ENCODE measurements around the gene ENOSF1. TPM values are rescaled to one million over a fixed set of nuclear protein-coding genes. Genes with fewer than 3 reads are reported as not detected.

ENOSF1 gene
- total and polyA plus RNA-seq, 7 experiments from 2014 or later = 12.2 to 137 (median 86.5) TPM

- CTCF ChIA-PET = no interaction called here
- ATAC-seq = no peak
These were observed 36.4 kb downstream of the ENOSF1 start for GRCh38 chr18:676069-676468.

GRCh38 chr18:675307-675706 is 37.1 kb downstream of the ENOSF1 start:
- no peaks in the 10 kb centered on the region for H3K9me3 ChIP-seq (ENCODE audit: control insufficient read depth in 2 of 3, low read length in 3 of 3)
- ChIA-PET POLR2A (no interaction called here), CTCF (no interaction called here)
- H3K27me3 ChIP-seq (ENCODE audit: control insufficient read depth in 2 of 2, insufficient read depth in 2 of 2, low read length in 2 of 2) = no peaks in the 10 kb centered on the region
- no peaks in the 10 kb centered on the region for H3K27me3 Mint-ChIP-seq
- peaks cover 0 to 76% (median 9%) of the 10 kb centered on the region in 3 experiments for H3K36me3 ChIP-seq (ENCODE audit: control insufficient read depth in 2 of 3, insufficient read depth in 3 of 3, low read length in 3 of 3)
- H3K4me3 ChIP-seq (ENCODE audit: low read length) = no peak overlapping the region
- peaks cover 0 to 4% (median 0%) of the 10 kb centered on the region in 11 donors for H3K9me3 Mint-ChIP-seq
- ATAC-seq (no peak), DNase-seq (no peak)
- no peak overlapping the region for H3K27ac ChIP-seq (ENCODE audit: low read depth, low read length)
- H3K36me3 Mint-ChIP-seq = peaks cover 19 to 70% (median 38%) of the 10 kb centered on the region in 5 donors
- no peaks in the 10 kb centered on the region for H3K4me1 ChIP-seq (ENCODE audit: control insufficient read depth in 2 of 2, insufficient read depth in 2 of 2, low read length in 2 of 2)
- peaks cover 0 to 18% (median under 1%) of the 10 kb centered on the region in 7 donors for H3K4me1 Mint-ChIP-seq
- peak overlapping the region in 1 of 9 donors; percentile 41 for H3K27ac Mint-ChIP-seq
- H3K4me3 Mint-ChIP-seq = no peak overlapping the region
- intact Hi-C loops (cut with micrococcal nuclease) = no loop called here

More at GRCh38 chr18:676069-676468, 36.4 kb downstream of the ENOSF1 start:
- no peak overlapping the region for H3K27ac ChIP-seq (ENCODE audit: low read depth, low read length)
- no peaks in the 10 kb centered on the region for H3K27me3 ChIP-seq (ENCODE audit: control insufficient read depth in 2 of 2, insufficient read depth in 2 of 2, low read length in 2 of 2)
- peaks cover 0 to 17% (median 3%) of the 10 kb centered on the region in 7 donors for H3K4me1 Mint-ChIP-seq
- H3K9me3 ChIP-seq (ENCODE audit: control insufficient read depth in 2 of 3, low read length in 3 of 3) = no peaks in the 10 kb centered on the region
- H3K27me3 Mint-ChIP-seq = no peaks in the 10 kb centered on the region
- POLR2A ChIA-PET = no interaction called here
- H3K9me3 Mint-ChIP-seq = peaks cover 0 to 1% (median 0%) of the 10 kb centered on the region in 11 donors
- H3K4me3 ChIP-seq (ENCODE audit: low read length) = no peak overlapping the region
- H3K36me3 Mint-ChIP-seq = peaks cover 13 to 66% (median 31%) of the 10 kb centered on the region in 5 donors
- intact Hi-C loops (cut with micrococcal nuclease) = no loop called here
- H3K4me1 ChIP-seq (ENCODE audit: control insufficient read depth in 2 of 2, insufficient read depth in 2 of 2, low read length in 2 of 2) = no peaks in the 10 kb centered on the region
- peaks cover 0 to 74% (median 9%) of the 10 kb centered on the region in 3 experiments for H3K36me3 ChIP-seq (ENCODE audit: control insufficient read depth in 2 of 3, insufficient read depth in 3 of 3, low read length in 3 of 3)
- H3K27ac Mint-ChIP-seq = peak overlapping the region in 3 of 9 donors; percentile 22 to 76 (median 25)
- no peak for DNase-seq
- H3K4me3 Mint-ChIP-seq = no peak overlapping the region

GRCh38 chr18:673769-674168 is 38.7 kb downstream of the ENOSF1 start:
- H3K27me3 ChIP-seq (ENCODE audit: control insufficient read depth in 2 of 2, insufficient read depth in 2 of 2, low read length in 2 of 2) = no peaks in the 10 kb centered on the region
- H3K27ac ChIP-seq (ENCODE audit: low read depth, low read length) = no peak overlapping the region
- ATAC-seq (no peak), DNase-seq (no peak)
- H3K36me3 Mint-ChIP-seq = peaks cover 20 to 72% (median 43%) of the 10 kb centered on the region in 5 donors
- peaks cover 0 to 74% (median 9%) of the 10 kb centered on the region in 3 experiments for H3K36me3 ChIP-seq (ENCODE audit: control insufficient read depth in 2 of 3, insufficient read depth in 3 of 3, low read length in 3 of 3)
- intact Hi-C loops (cut with micrococcal nuclease) = no loop called here
- no peaks in the 10 kb centered on the region for H3K27me3 Mint-ChIP-seq
- H3K27ac Mint-ChIP-seq = no peak overlapping the region
- H3K4me3 Mint-ChIP-seq = no peak overlapping the region
- peaks cover 0 to 18% (median 0%) of the 10 kb centered on the region in 7 donors for H3K4me1 Mint-ChIP-seq
- H3K9me3 ChIP-seq (ENCODE audit: control insufficient read depth in 2 of 3, low read length in 3 of 3) = no peaks in the 10 kb centered on the region
- no peak overlapping the region for H3K4me3 ChIP-seq (ENCODE audit: low read length)
- H3K9me3 Mint-ChIP-seq = peaks cover 0 to 5% (median 0%) of the 10 kb centered on the region in 11 donors
- POLR2A ChIA-PET = no interaction called here
- CTCF ChIA-PET = no interaction called here
- no peaks in the 10 kb centered on the region for H3K4me1 ChIP-seq (ENCODE audit: control insufficient read depth in 2 of 2, insufficient read depth in 2 of 2, low read length in 2 of 2)

- Mint-ChIP-seq H3K9me3 (peaks cover 0 to 9% (median 0%) of the 10 kb centered on the region in 11 donors), H3K27me3 (no peaks in the 10 kb centered on the region), H3K4me3 (no peak overlapping the region), H3K36me3 (peaks cover 20 to 77% (median 48%) of the 10 kb centered on the region in 5 donors), H3K27ac (no peak overlapping the region), H3K4me1 (peaks cover 0 to 18% (median 0%) of the 10 kb centered on the region in 7 donors)
- Histone ChIP-seq H3K4me3 (ENCODE audit: low read length) (no peak overlapping the region), H3K36me3 (ENCODE audit: control insufficient read depth in 2 of 3, insufficient read depth in 3 of 3, low read length in 3 of 3) (peaks cover 0 to 70% (median 9%) of the 10 kb centered on the region in 3 experiments), H3K9me3 (ENCODE audit: control insufficient read depth in 2 of 3, low read length in 3 of 3) (no peaks in the 10 kb centered on the region), H3K4me1 (ENCODE audit: control insufficient read depth in 2 of 2, insufficient read depth in 2 of 2, low read length in 2 of 2) (no peaks in the 10 kb centered on the region), H3K27me3 (ENCODE audit: control insufficient read depth in 2 of 2, insufficient read depth in 2 of 2, low read length in 2 of 2) (no peaks in the 10 kb centered on the region), H3K27ac (ENCODE audit: low read depth, low read length) (no peak overlapping the region)
- intact Hi-C loops (cut with micrococcal nuclease) = no loop called here
- ChIA-PET POLR2A (no interaction called here), CTCF (no interaction called here)
- DNase-seq (no peak), ATAC-seq (no peak)
These were observed 39.1 kb downstream of the ENOSF1 start for GRCh38 chr18:673317-673716.

- DNase-seq (no peak), ATAC-seq (no peak)
- Histone ChIP-seq H3K36me3 (ENCODE audit: control insufficient read depth in 2 of 3, insufficient read depth in 3 of 3, low read length in 3 of 3) (peaks cover 0 to 51% (median 9%) of the 10 kb centered on the region in 3 experiments), H3K4me1 (ENCODE audit: control insufficient read depth in 2 of 2, insufficient read depth in 2 of 2, low read length in 2 of 2) (no peaks in the 10 kb centered on the region), H3K4me3 (ENCODE audit: low read length) (no peak overlapping the region), H3K27me3 (ENCODE audit: control insufficient read depth in 2 of 2, insufficient read depth in 2 of 2, low read length in 2 of 2) (no peaks in the 10 kb centered on the region), H3K27ac (ENCODE audit: low read depth, low read length) (no peak overlapping the region), H3K9me3 (ENCODE audit: control insufficient read depth in 2 of 3, low read length in 3 of 3) (no peaks in the 10 kb centered on the region)
- Mint-ChIP-seq H3K27me3 (no peaks in the 10 kb centered on the region), H3K4me3 (no peak overlapping the region), H3K9me3 (peaks cover 0 to 18% (median 1%) of the 10 kb centered on the region in 11 donors), H3K4me1 (peaks cover 0 to 22% (median 0%) of the 10 kb centered on the region in 7 donors), H3K36me3 (peaks cover 15 to 64% (median 49%) of the 10 kb centered on the region in 5 donors), H3K27ac (no peak overlapping the region)
- ChIA-PET CTCF (no interaction called here), POLR2A (no interaction called here)
- intact Hi-C loops (cut with micrococcal nuclease) = no loop called here
These were observed 41.0 kb downstream of the ENOSF1 start for GRCh38 chr18:671405-671804.

GRCh38 chr18:670522-670921 is 41.9 kb downstream of the ENOSF1 start:
- DNase-seq (no peak), ATAC-seq (no peak)
- intact Hi-C loops (cut with micrococcal nuclease) = no loop called here
- Histone ChIP-seq H3K36me3 (ENCODE audit: control insufficient read depth in 2 of 3, insufficient read depth in 3 of 3, low read length in 3 of 3) (peaks cover 0 to 42% (median 9%) of the 10 kb centered on the region in 3 experiments), H3K27me3 (ENCODE audit: control insufficient read depth in 2 of 2, insufficient read depth in 2 of 2, low read length in 2 of 2) (no peaks in the 10 kb centered on the region), H3K27ac (ENCODE audit: low read depth, low read length) (no peak overlapping the region), H3K4me3 (ENCODE audit: low read length) (no peak overlapping the region), H3K4me1 (ENCODE audit: control insufficient read depth in 2 of 2, insufficient read depth in 2 of 2, low read length in 2 of 2) (no peaks in the 10 kb centered on the region), H3K9me3 (ENCODE audit: control insufficient read depth in 2 of 3, low read length in 3 of 3) (no peaks in the 10 kb centered on the region)
- H3K9me3 Mint-ChIP-seq = peaks cover 0 to 18% (median 2%) of the 10 kb centered on the region in 11 donors
- H3K27me3 Mint-ChIP-seq = no peaks in the 10 kb centered on the region
- peak overlapping the region in 2 of 9 donors; percentile 9 to 73 for H3K27ac Mint-ChIP-seq
- peaks cover 0 to 27% (median 0%) of the 10 kb centered on the region in 7 donors for H3K4me1 Mint-ChIP-seq
- CTCF ChIA-PET = no interaction called here
- peaks cover 14 to 55% (median 45%) of the 10 kb centered on the region in 5 donors for H3K36me3 Mint-ChIP-seq
- no peak overlapping the region for H3K4me3 Mint-ChIP-seq
- POLR2A ChIA-PET = no interaction called here

- ChIA-PET POLR2A (no interaction called here), CTCF (no interaction called here)
- H3K36me3 Mint-ChIP-seq = peaks cover 7 to 48% (median 44%) of the 10 kb centered on the region in 5 donors
- Histone ChIP-seq H3K27ac (ENCODE audit: low read depth, low read length) (no peak overlapping the region), H3K9me3 (ENCODE audit: control insufficient read depth in 2 of 3, low read length in 3 of 3) (no peaks in the 10 kb centered on the region), H3K36me3 (ENCODE audit: control insufficient read depth in 2 of 3, insufficient read depth in 3 of 3, low read length in 3 of 3) (peaks cover 0 to 31% (median 9%) of the 10 kb centered on the region in 3 experiments), H3K4me1 (ENCODE audit: control insufficient read depth in 2 of 2, insufficient read depth in 2 of 2, low read length in 2 of 2) (no peaks in the 10 kb centered on the region), H3K27me3 (ENCODE audit: control insufficient read depth in 2 of 2, insufficient read depth in 2 of 2, low read length in 2 of 2) (no peaks in the 10 kb centered on the region), H3K4me3 (ENCODE audit: low read length) (no peak overlapping the region)
- DNase-seq = no peak
- peaks cover 0 to 27% (median 0%) of the 10 kb centered on the region in 7 donors for H3K4me1 Mint-ChIP-seq
- H3K9me3 Mint-ChIP-seq = peaks cover 0 to 18% (median 2%) of the 10 kb centered on the region in 11 donors
- ATAC-seq = no peak
- H3K27me3 Mint-ChIP-seq = no peaks in the 10 kb centered on the region
- no peak overlapping the region for H3K4me3 Mint-ChIP-seq
- intact Hi-C loops (cut with micrococcal nuclease) = no loop called here
- no peak overlapping the region for H3K27ac Mint-ChIP-seq
These were observed 43.4 kb downstream of the ENOSF1 start for GRCh38 chr18:669077-669476.
